Adipose tissue (tissue), 3 donors: Measurements from ENCODE around the gene RASIP1. TPM values are rescaled to one million over a fixed set of nuclear protein-coding genes. Genes with fewer than 3 reads are reported as not detected.
"Not testable (repeated sequence)": the region's sequence is repeated elsewhere in the genome, so short reads cannot be mapped to it uniquely, and the experiment has no call there.

Experiments
- H3K27ac ChIP-seq: one replicate; pipeline ENCODE4 v1.5.1; 2013; ENCODE audit warnings: low read depth, low read length
- WGBS, 3 donors: extraction: QIAGEN DNeasy Blood & Tissue Kit; methylation state at CpG; one replicate each; pipeline ENCODE4 v1.1.7; 2013; 5-methylcytosine and 5-hydroxymethylcytosine counted together
- polyA plus RNA-seq, 3 donors: library from polyadenylated mRNA; stranded (reverse); fragments of 200-250 nt; gene quantifications; one replicate each; pipeline ENCODE4 v1.2.3, GENCODE V29; 2013
- donor health status: healthy with polysubstance abuse.
- donor health status: Bipolar disorder and iron deficiency.
- donor health status: healthy.

The RASIP1 gene, protein sequence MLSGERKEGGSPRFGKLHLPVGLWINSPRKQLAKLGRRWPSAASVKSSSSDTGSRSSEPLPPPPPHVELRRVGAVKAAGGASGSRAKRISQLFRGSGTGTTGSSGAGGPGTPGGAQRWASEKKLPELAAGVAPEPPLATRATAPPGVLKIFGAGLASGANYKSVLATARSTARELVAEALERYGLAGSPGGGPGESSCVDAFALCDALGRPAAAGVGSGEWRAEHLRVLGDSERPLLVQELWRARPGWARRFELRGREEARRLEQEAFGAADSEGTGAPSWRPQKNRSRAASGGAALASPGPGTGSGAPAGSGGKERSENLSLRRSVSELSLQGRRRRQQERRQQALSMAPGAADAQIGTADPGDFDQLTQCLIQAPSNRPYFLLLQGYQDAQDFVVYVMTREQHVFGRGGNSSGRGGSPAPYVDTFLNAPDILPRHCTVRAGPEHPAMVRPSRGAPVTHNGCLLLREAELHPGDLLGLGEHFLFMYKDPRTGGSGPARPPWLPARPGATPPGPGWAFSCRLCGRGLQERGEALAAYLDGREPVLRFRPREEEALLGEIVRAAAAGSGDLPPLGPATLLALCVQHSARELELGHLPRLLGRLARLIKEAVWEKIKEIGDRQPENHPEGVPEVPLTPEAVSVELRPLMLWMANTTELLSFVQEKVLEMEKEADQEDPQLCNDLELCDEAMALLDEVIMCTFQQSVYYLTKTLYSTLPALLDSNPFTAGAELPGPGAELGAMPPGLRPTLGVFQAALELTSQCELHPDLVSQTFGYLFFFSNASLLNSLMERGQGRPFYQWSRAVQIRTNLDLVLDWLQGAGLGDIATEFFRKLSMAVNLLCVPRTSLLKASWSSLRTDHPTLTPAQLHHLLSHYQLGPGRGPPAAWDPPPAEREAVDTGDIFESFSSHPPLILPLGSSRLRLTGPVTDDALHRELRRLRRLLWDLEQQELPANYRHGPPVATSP
- polyA plus RNA-seq, result 10 to 100 TPM in 2 of 3 donors, 1 to 10 TPM in 1; 8.9 to 58.3 (median 34.8) TPM

DNA sequence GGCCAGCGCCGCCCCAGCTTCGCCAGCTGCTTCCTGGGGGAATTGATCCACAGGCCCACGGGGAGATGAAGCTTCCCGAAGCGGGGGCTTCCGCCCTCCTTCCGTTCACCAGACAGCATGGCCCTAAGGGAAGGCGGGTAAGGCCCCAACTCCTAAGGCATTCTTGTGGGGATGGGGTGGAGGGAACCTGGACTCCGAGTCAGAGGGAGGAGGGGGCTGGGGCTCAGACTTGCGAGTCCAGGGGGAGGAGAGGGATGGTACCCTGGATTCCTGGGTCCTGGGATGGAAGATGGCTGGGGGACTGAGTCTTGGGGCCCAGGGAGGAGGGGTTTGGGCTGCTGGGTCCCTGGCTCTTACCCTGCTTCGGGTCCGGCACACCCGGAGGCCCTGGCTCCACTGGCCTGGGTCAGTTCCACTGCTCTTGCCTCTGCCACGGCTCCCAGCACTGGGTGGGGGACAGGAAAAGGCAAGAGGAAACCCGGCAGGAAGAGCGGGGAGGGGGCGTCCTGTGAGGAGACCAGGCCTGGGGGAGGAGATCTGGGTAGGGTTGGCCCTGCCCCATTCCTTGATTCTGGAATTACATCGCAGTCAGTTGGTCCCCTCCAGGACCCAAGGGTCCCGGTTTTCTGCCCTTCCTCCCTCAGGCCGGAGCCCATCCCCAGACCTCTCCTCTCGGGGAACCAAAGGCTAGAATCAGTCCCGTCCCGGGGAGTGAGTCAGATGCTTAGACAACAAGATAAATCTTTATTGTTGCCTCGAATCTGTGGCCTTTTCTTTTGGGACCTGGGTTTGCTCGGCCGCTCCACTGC lies at the start of gene RASIP1:
TSS of gene RASIP1 (minus strand) at position 447 of the 809 bp plus-strand sequence. CDS start at position 119, 328 bp downstream.
- no peak within 1 kb of the TSS for H3K27ac ChIP-seq
- WGBS, 3 donors, result 20 to 40% (median 39%) methylated on average over 27 of the region's 27 CpGs

GRCh38 chr19:48787331-48787730 lies 46.9 kb upstream of the RASIP1 start:
- WGBS, 3 donors, result 83 to 87% (median 86%) methylated on average over 9 of the region's 9 CpGs
- H3K27ac ChIP-seq, result not testable (repeated sequence)

GRCh38 chr19:48786422-48786821 lies 46.0 kb upstream of the RASIP1 start:
- not testable (repeated sequence) for H3K27ac ChIP-seq
- WGBS, 3 donors, result 86 to 94% (median 88%) methylated on average over 7 of the region's 7 CpGs

- WGBS, 3 donors, result 31 to 68% (median 67%) methylated on average over 5 of the region's 5 CpGs
Measured at GRCh38 chr19:48784527-48784926, 44.1 kb upstream of the RASIP1 start.

GRCh38 chr19:48780631-48781391 lies 40.4 kb upstream of the RASIP1 start:
- H3K27ac ChIP-seq, result no peak overlapping the region
- 31 to 55% (median 52%) methylated on average over 14 of the region's 14 CpGs for WGBS, 3 donors

More at GRCh38 chr19:48784527-48784926, 44.1 kb upstream of the RASIP1 start:
- H3K27ac ChIP-seq, result no peak overlapping the region

GRCh38 chr19:48779636-48780035 lies 39.2 kb upstream of the RASIP1 start:
- 38 to 58% (median 50%) methylated on average over 1 of the region's 1 CpG for WGBS, 3 donors
- no peak overlapping the region for H3K27ac ChIP-seq

- WGBS, 3 donors, result 81 to 92% (median 92%) methylated on average over 12 of the region's 12 CpGs
- H3K27ac ChIP-seq, result no peak overlapping the region
Measured at GRCh38 chr19:48777720-48778119, 37.3 kb upstream of the RASIP1 start.

- WGBS, 3 donors, result 30 to 97% (median 86%) methylated on average over 5 of the region's 5 CpGs
Measured at GRCh38 chr19:48777139-48777538, 36.7 kb upstream of the RASIP1 start.

DNA sequence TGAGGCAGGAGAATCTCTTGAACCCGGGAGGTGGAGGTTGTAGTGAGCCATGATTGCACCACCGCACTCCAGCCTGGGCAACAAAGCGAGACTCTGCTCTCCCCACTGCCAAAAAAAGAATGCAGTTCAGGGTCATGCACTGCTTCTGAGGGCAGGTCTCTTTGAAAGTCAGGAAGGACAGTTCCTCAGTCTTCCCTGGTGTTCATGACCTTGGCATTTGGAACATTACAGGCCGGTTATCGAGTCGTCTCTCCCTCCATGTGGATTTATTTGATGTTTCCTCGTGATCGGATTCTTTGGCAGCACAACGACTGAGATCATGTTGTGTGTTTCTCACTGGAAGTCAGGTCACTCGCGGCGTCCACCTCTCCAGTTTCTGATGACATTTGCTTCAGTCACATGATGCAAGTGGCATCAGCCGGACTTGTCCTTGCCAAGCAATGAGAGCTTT lies 32.1 kb upstream of the RASIP1 start:
- WGBS, 3 donors, result 22 to 68% (median 50%) methylated on average over 13 of the region's 13 CpGs
- no peak overlapping the region for H3K27ac ChIP-seq

More at GRCh38 chr19:48777139-48777538, 36.7 kb upstream of the RASIP1 start:
- no peak overlapping the region for H3K27ac ChIP-seq

DNA sequence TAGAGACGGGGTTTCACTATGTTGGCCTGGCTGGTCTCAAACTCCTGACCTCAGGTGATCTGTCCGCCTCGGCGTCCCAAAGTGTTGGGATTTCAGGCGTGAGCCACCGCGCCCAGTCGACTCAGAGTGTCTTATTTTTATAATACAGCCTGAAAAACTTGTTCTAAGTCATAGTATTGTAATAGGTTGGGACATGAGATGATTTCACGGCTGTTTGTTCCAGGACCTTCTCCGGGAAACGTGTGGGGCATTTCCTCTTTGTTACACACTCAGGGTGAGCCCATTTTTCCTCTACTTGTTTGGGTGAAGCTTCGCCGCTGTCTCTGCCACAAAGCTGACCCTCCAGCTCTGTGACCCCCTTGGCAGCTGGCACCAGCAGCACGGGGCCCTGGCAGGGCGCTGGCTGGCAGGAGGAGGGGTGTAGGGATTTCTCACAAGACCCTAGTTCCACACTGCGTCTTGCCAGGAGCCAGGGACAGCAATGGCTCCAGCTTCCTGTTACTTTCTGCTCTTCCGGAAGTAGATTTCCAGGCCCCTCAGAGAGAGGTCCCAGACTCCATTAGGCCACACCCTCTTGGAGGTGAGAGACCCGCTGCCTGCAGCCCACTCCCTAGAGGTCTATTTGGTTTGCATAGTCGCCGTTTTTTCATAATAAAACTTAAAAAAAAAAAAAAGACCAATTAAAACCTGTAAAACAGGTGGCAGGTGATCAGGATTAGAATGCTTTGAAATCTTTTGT lies 30.5 kb upstream of the RASIP1 start:
- WGBS, 3 donors, result 76 to 83% (median 79%) methylated on average over 20 of the region's 20 CpGs
- H3K27ac ChIP-seq, result no peak overlapping the region

DNA sequence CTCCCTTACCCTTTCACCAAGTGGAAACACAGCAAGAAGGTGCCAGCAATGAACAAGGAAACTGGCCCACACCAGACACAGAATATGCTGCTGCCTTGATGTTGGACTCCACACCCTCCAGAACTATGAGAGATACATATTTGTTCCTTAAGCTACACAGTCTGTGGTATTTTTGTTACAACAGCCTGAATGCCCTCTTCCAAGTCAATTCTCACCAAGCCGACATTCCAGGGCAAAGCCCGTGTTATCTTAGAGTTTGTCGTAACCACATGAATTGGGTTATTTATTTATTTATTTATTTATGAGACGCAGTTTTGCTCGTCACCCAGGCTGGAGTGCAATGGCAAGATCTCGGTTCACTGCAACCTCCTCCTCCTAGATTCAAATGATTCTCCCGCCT lies 29.9 kb upstream of the RASIP1 start:
- H3K27ac ChIP-seq, result no peak overlapping the region
- WGBS, 3 donors, result 68 to 87% (median 83%) methylated on average over 7 of the region's 7 CpGs

DNA sequence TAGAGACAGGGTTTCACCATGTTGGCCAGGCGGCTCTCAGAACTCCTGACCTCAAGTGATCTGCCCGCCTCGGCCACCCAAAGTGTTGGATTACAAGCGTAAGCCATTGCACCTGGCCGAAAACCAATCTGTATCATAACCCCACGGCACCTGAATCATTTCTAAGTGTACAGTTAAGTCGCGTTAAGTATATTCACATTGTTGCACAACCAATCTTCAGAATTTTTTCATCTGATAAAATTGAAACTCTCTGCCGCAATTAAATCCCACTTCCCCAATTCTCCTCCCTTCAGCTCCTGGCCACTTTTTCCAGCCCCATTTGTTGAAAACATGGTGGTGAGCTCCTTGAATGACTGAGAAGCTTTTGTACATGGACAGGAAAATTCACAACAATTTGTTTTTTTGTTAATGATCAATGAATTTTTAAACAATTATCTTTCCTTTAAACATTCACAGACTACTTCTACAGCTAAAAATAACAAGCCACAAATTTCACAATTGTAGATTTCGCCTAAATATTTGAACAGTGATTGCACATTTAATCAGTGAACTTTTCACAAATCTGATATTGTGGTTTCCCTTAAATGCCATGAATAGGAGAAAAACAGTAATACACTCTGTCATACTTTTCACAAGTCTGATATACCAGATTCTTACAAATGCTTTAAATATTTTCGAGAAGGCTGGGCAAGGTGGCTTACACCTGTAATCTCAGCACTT lies 28.7 kb upstream of the RASIP1 start:
- H3K27ac ChIP-seq, result no peak overlapping the region
- whole genome bisulfite sequencing, 3 donors, result 41 to 68% (median 60%) methylated on average over 11 of the region's 11 CpGs

DNA sequence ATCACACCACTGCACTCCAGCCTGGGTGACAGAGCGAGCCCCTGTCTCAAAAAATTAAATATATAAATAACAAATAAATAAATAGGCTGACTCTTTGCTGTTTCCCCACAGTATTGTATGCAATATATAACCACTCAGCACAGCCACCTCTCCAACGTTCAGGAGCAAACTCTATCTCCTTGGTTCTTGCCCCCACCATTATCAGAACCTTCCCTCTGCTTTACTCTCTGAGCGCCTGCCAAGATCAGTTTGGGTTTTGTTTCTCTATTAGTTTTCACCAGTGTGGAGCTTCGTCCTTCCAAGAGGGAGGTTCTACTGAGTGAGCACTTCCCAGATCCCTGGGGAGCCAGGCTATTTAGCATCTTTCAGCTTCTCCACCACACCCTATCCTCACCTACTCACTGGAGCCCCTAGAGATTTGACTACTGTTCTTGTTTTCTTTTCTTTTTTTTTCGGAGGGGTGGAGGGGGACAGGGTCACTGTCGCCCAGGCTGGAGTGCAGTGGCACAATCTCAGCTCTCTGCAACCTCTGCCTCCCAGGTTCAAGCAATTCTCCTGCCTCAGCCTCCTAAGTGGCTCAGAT lies 27.9 kb upstream of the RASIP1 start:
- H3K27ac ChIP-seq, result not testable (repeated sequence)
- 35 to 47% (median 44%) methylated on average over 6 of the region's 6 CpGs for WGBS, 3 donors

DNA sequence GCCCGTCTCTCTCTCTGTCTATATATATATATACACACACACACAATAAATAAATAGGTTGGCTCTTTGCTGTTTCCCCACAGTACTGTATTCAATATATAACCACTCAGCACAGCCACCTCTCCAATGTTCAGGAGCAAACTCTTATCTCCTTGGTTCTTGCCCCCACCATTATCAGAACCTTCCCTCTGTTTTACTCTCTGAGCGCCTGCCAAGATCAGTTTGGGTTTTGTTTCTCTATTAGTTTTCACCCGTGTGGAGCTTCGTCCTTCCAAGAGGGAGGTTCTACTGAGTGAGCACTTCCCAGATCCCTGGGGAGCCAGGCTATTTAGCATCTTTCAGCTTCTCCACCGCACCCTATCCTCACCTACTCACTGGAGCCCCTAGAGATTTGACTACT lies 25.4 kb upstream of the RASIP1 start:
- 17 to 50% (median 34%) methylated on average over 4 to 5 of the region's 5 CpGs for WGBS, 3 donors
- not testable (repeated sequence) for H3K27ac ChIP-seq

- H3K27ac ChIP-seq, result no peak overlapping the region
- WGBS, 3 donors, result 46 to 75% (median 49%) methylated on average over 15 to 16 of the region's 16 CpGs
Measured at GRCh38 chr19:48760504-48761205, 20.2 kb upstream of the RASIP1 start.
